HEK293 (cell line): ENCODE results near the gene SCLT1.

ENCODE experiments used
- CTCF ChIA-PET: fragments of 350-600 bp; formaldehyde crosslinking; extraction: SDS; loops from one replicate; lab custom pipeline; 2021; ENCODE audit warnings: antibody characterized with exemption; lab: Yijun Ruan, JAX
- POLR2A ChIA-PET: fragments of 300-600 bp; formaldehyde crosslinking; extraction: SDS; loops from one replicate; lab custom pipeline; 2020; ENCODE audit warnings: antibody characterized with exemption, inconsistent platforms; lab: Yijun Ruan, JAX
- H3K27ac ChIP-seq: fragments of 200-500 bp; sonication (Bioruptor generic); 2 replicates; pipeline ENCODE4 v1.5.1; 2014; ENCODE audit warnings: low read depth, low read length, control low read depth, inconsistent platforms; ENCODE audit errors: extremely low read depth
- H3K36me3 ChIP-seq, 2 experiments: fragments of 200-500 bp in 1 of 2; sonication (Bioruptor generic) in 1 of 2; 1 replicate in 1 of 2; 2 replicates in 1 of 2; pipeline ENCODE4 v1.5.1; 2014 to 2017; ENCODE audit warnings: inconsistent platforms in 2 of 2, low read length in 2 of 2; ENCODE audit not compliant: control insufficient read depth in 2 of 2, insufficient read depth in 1 of 2
- H3K4me1 ChIP-seq: fragments of 200-500 bp; sonication (Bioruptor generic); 2 replicates; pipeline ENCODE4 v1.5.1; 2014; ENCODE audit warnings: mild to moderate bottlenecking, low read length, inconsistent platforms; ENCODE audit not compliant: control insufficient read depth, insufficient read depth
- H3K4me3 ChIP-seq: 2 replicates; pipeline ENCODE4 v1.5.1; 2011; ENCODE audit warnings: low read depth, mild to moderate bottlenecking, control low read depth, low read length, moderate library complexity
- H3K9me3 ChIP-seq: fragments of 200-500 bp; sonication (Bioruptor generic); 2 replicates; pipeline ENCODE4 v1.5.1; 2014; ENCODE audit warnings: low read depth, low read length, inconsistent platforms; ENCODE audit not compliant: control insufficient read depth, insufficient read depth
- FEZF1 ChIP-seq: fragments of 450-650 bp; formaldehyde crosslinking; IDR thresholded peaks from 2 replicates; pipeline ENCODE4 v1.5.1; 2016; ENCODE audit warnings: missing biosample characterization, missing genetic modification characterization
- GLIS1 ChIP-seq: fragments of 450-650 bp; formaldehyde crosslinking; IDR thresholded peaks from 2 replicates; pipeline ENCODE4 v1.5.1; 2016; ENCODE audit warnings: missing biosample characterization, missing genetic modification characterization
- OSR2 ChIP-seq: fragments of 450-650 bp; formaldehyde crosslinking; IDR thresholded peaks from 2 replicates; pipeline ENCODE4 v1.5.1; 2016; ENCODE audit warnings: missing biosample characterization, missing genetic modification characterization
- SCRT1 ChIP-seq: fragments of 450-650 bp; formaldehyde crosslinking; IDR thresholded peaks from 2 replicates; pipeline ENCODE4 v1.5.1; 2016; ENCODE audit warnings: missing biosample characterization, missing genetic modification characterization, borderline replicate concordance
- SP7 ChIP-seq: fragments of 450-650 bp; formaldehyde crosslinking; IDR thresholded peaks from 2 replicates; pipeline ENCODE4 v1.5.1; 2016; ENCODE audit warnings: missing biosample characterization, missing genetic modification characterization
- TRIM28 ChIP-seq: IDR thresholded peaks from 2 replicates; pipeline ENCODE4 v1.6.1; 2011; ENCODE audit warnings: low read length, control low read depth, borderline replicate concordance
- ZBTB17 ChIP-seq: fragments of 450-650 bp; formaldehyde crosslinking; IDR thresholded peaks from 2 replicates; pipeline ENCODE4 v1.5.1; 2016; ENCODE audit warnings: missing biosample characterization, missing genetic modification characterization
- ZIC2 ChIP-seq: fragments of 450-650 bp; formaldehyde crosslinking; IDR thresholded peaks from 2 replicates; pipeline ENCODE4 v1.5.1; 2016; ENCODE audit warnings: missing biosample characterization, missing genetic modification characterization
- ZNF239 ChIP-seq: fragments of 450-650 bp; formaldehyde crosslinking; IDR thresholded peaks from 2 replicates; pipeline ENCODE4 v1.5.1; 2016; ENCODE audit warnings: missing biosample characterization, missing genetic modification characterization
- ZNF248 ChIP-seq: fragments of 450-650 bp; formaldehyde crosslinking; IDR thresholded peaks from 2 replicates; pipeline ENCODE4 v1.5.1; 2017; ENCODE audit warnings: missing biosample characterization, missing genetic modification characterization
- ZNF561 ChIP-seq: fragments of 450-650 bp; IDR thresholded peaks from 2 replicates; pipeline ENCODE4 v1.5.1; 2018; ENCODE audit warnings: missing biosample characterization, missing genetic modification characterization, borderline replicate concordance
- ZNF692 ChIP-seq: fragments of 450-650 bp; formaldehyde crosslinking; IDR thresholded peaks from 2 replicates; pipeline ENCODE4 v1.5.1; 2016; ENCODE audit warnings: missing biosample characterization, missing genetic modification characterization
- ZNF707 ChIP-seq: fragments of 450-650 bp; formaldehyde crosslinking; IDR thresholded peaks from 2 replicates; pipeline ENCODE4 v1.5.1; 2016; ENCODE audit warnings: missing biosample characterization, missing genetic modification characterization
- ZNF837 ChIP-seq: fragments of 450-650 bp; formaldehyde crosslinking; IDR thresholded peaks from 2 replicates; pipeline ENCODE4 v1.5.1; 2016; ENCODE audit warnings: missing biosample characterization, missing genetic modification characterization
- ZSCAN30 ChIP-seq: fragments of 450-650 bp; IDR thresholded peaks from 2 replicates; pipeline ENCODE4 v1.5.1; 2018; ENCODE audit warnings: missing biosample characterization, mild to moderate bottlenecking, missing genetic modification characterization, moderate library complexity
- TF ChIP-seq, protein P1 (sequence below): fragments of 450-650 bp; formaldehyde crosslinking; IDR thresholded peaks from 2 replicates; pipeline ENCODE4 v1.5.1; 2017; ENCODE audit warnings: missing biosample characterization, missing genetic modification characterization
- TF ChIP-seq, protein P2 (sequence below): fragments of 450-650 bp; formaldehyde crosslinking; IDR thresholded peaks from 2 replicates; pipeline ENCODE4 v1.5.1; 2016; ENCODE audit warnings: missing biosample characterization, missing genetic modification characterization
- TF ChIP-seq, protein P3 (sequence below): fragments of 450-650 bp; formaldehyde crosslinking; IDR thresholded peaks from 2 replicates; pipeline ENCODE4 v1.5.1; 2016; ENCODE audit warnings: missing biosample characterization, missing genetic modification characterization, low read depth
- TF ChIP-seq, protein P4 (sequence below): fragments of 450-650 bp; formaldehyde crosslinking; IDR thresholded peaks from 2 replicates; pipeline ENCODE4 v1.5.1; 2016; ENCODE audit warnings: missing biosample characterization, missing genetic modification characterization
- TF ChIP-seq, protein P5 (sequence below): fragments of 450-650 bp; formaldehyde crosslinking; IDR thresholded peaks from 2 replicates; pipeline ENCODE4 v1.5.1; 2016; ENCODE audit warnings: missing biosample characterization, missing genetic modification characterization

SCLT1 gene

DNA sequence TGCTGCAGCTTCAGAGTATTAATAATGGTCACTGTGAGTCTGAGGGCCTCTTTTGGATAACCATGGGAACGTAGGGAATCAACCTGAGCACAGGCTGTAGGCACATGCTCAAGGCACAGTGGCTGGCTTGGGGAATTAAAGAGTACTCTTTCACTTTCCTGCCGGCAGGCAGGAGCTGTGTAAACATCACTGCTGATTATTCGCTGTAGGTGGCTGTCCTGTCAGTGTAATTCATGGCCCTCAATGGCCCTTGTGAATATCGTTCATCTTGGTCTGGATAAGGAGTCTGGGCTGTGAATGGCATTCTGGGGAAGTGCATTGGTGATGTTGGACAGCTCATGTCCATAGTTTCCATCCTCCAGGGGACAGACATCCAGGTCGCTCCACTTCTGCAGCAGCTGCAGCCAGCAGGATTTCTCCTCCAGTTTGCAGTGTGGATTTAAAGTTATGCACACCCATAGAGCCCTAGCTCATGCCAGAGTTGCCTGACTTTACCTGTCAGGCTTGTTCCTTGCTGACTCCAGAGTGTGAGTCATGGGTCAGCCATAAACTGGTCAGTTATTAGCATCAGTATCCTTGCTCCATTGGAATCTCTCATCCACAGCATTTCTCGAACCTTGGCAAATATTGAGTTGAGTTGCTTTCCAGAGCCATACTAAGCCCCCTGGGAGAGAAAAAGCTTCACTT, 45.6 kb upstream of the SCLT1 start:
- POLR2A ChIA-PET: no interaction called here
- CTCF ChIA-PET: no interaction called here
- Histone ChIP-seq H3K27ac (no peak overlapping the region), H3K4me3 (no peak overlapping the region), H3K36me3 (no peaks in the 10 kb centered on the region), H3K4me1 (no peaks in the 10 kb centered on the region), H3K9me3 (no peaks in the 10 kb centered on the region)
- TF ChIP-seq ZNF239 (tag by site-specific recombination) (no peak), ZNF692 (tag by site-specific recombination) (no peak), ZSCAN30 (tag by site-specific recombination) (0 out of 2 replicates have a peak, but pooled peaks have one; percentile 19), TRIM28 (0 out of 2 replicates have a peak, but pooled peaks have one; percentile 69), OSR2 (tag by site-specific recombination) (peak; percentile 58), ZNF561 (tag by site-specific recombination) (peak; percentile 55), ZNF707 (no peak), ZNF248 (tag by site-specific recombination) (no peak), ZBTB17 (tag by site-specific recombination) (no peak), SP7 (tag by site-specific recombination) (no peak), ZIC2 (tag by site-specific recombination) (peak; percentile 86), GLIS1 (tag by site-specific recombination) (peak; percentile 92), SCRT1 (no peak), ZNF837 (tag by site-specific recombination) (no peak), FEZF1 (tag by site-specific recombination) (peak; percentile 84)
- TF ChIP-seq, protein P1, sequence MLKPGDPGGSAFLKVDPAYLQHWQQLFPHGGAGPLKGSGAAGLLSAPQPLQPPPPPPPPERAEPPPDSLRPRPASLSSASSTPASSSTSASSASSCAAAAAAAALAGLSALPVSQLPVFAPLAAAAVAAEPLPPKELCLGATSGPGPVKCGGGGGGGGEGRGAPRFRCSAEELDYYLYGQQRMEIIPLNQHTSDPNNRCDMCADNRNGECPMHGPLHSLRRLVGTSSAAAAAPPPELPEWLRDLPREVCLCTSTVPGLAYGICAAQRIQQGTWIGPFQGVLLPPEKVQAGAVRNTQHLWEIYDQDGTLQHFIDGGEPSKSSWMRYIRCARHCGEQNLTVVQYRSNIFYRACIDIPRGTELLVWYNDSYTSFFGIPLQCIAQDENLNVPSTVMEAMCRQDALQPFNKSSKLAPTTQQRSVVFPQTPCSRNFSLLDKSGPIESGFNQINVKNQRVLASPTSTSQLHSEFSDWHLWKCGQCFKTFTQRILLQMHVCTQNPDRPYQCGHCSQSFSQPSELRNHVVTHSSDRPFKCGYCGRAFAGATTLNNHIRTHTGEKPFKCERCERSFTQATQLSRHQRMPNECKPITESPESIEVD: no peak
- TF ChIP-seq, protein P2, sequence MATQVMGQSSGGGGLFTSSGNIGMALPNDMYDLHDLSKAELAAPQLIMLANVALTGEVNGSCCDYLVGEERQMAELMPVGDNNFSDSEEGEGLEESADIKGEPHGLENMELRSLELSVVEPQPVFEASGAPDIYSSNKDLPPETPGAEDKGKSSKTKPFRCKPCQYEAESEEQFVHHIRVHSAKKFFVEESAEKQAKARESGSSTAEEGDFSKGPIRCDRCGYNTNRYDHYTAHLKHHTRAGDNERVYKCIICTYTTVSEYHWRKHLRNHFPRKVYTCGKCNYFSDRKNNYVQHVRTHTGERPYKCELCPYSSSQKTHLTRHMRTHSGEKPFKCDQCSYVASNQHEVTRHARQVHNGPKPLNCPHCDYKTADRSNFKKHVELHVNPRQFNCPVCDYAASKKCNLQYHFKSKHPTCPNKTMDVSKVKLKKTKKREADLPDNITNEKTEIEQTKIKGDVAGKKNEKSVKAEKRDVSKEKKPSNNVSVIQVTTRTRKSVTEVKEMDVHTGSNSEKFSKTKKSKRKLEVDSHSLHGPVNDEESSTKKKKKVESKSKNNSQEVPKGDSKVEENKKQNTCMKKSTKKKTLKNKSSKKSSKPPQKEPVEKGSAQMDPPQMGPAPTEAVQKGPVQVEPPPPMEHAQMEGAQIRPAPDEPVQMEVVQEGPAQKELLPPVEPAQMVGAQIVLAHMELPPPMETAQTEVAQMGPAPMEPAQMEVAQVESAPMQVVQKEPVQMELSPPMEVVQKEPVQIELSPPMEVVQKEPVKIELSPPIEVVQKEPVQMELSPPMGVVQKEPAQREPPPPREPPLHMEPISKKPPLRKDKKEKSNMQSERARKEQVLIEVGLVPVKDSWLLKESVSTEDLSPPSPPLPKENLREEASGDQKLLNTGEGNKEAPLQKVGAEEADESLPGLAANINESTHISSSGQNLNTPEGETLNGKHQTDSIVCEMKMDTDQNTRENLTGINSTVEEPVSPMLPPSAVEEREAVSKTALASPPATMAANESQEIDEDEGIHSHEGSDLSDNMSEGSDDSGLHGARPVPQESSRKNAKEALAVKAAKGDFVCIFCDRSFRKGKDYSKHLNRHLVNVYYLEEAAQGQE: peak; percentile 66
- TF ChIP-seq, protein P3, sequence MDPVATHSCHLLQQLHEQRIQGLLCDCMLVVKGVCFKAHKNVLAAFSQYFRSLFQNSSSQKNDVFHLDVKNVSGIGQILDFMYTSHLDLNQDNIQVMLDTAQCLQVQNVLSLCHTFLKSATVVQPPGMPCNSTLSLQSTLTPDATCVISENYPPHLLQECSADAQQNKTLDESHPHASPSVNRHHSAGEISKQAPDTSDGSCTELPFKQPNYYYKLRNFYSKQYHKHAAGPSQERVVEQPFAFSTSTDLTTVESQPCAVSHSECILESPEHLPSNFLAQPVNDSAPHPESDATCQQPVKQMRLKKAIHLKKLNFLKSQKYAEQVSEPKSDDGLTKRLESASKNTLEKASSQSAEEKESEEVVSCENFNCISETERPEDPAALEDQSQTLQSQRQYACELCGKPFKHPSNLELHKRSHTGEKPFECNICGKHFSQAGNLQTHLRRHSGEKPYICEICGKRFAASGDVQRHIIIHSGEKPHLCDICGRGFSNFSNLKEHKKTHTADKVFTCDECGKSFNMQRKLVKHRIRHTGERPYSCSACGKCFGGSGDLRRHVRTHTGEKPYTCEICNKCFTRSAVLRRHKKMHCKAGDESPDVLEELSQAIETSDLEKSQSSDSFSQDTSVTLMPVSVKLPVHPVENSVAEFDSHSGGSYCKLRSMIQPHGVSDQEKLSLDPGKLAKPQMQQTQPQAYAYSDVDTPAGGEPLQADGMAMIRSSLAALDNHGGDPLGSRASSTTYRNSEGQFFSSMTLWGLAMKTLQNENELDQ (tag by site-specific recombination): no peak
- TF ChIP-seq, protein P4, sequence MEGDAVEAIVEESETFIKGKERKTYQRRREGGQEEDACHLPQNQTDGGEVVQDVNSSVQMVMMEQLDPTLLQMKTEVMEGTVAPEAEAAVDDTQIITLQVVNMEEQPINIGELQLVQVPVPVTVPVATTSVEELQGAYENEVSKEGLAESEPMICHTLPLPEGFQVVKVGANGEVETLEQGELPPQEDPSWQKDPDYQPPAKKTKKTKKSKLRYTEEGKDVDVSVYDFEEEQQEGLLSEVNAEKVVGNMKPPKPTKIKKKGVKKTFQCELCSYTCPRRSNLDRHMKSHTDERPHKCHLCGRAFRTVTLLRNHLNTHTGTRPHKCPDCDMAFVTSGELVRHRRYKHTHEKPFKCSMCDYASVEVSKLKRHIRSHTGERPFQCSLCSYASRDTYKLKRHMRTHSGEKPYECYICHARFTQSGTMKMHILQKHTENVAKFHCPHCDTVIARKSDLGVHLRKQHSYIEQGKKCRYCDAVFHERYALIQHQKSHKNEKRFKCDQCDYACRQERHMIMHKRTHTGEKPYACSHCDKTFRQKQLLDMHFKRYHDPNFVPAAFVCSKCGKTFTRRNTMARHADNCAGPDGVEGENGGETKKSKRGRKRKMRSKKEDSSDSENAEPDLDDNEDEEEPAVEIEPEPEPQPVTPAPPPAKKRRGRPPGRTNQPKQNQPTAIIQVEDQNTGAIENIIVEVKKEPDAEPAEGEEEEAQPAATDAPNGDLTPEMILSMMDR (tag by site-specific recombination): no peak
- TF ChIP-seq, protein P5, sequence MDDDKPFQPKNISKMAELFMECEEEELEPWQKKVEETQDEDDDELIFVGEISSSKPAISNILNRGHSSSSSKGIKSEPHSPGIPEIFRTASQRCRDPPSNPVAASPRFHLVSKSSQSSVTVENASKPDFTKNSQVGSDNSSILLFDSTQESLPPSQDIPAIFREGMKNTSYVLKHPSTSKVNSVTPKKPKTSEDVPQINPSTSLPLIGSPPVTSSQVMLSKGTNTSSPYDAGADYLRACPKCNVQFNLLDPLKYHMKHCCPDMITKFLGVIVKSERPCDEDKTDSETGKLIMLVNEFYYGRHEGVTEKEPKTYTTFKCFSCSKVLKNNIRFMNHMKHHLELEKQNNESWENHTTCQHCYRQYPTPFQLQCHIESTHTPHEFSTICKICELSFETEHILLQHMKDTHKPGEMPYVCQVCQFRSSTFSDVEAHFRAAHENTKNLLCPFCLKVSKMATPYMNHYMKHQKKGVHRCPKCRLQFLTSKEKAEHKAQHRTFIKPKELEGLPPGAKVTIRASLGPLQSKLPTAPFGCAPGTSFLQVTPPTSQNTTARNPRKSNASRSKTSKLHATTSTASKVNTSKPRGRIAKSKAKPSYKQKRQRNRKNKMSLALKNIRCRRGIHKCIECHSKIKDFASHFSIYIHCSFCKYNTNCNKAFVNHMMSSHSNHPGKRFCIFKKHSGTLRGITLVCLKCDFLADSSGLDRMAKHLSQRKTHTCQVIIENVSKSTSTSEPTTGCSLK (tag by site-specific recombination): no peak
